HG03196 (cell line): ENCODE data around the gene SPECC1L.
A peak's percentile ranks its signal among the peaks of the same experiment; 100 is the strongest.

Experiments used
- ATAC-seq: cut with Tn5 transposase; IDR thresholded peaks from one replicate; pipeline ENCODE4 v1.9.1; 2021; ENCODE audit not compliant: unreplicated experiment

The SPECC1L gene

GRCh38 chr22:24393012-24393559 lies 122.5 kb downstream of the SPECC1L start:
- ATAC-seq: no peak

- no peak for ATAC-seq
Observed at GRCh38 chr22:24393848-24394247, 123.2 kb downstream of the SPECC1L start.

GRCh38 chr22:24394254-24394653 lies 123.6 kb downstream of the SPECC1L start:
- no peak for ATAC-seq

- no peak for ATAC-seq
Observed at GRCh38 chr22:24398409-24398808, 127.8 kb downstream of the SPECC1L start.

GRCh38 chr22:24400034-24400725 lies 129.5 kb downstream of the SPECC1L start:
- no peak for ATAC-seq

GRCh38 chr22:24400726-24401596 lies 130.3 kb downstream of the SPECC1L start:
- ATAC-seq: peak; percentile 36

- ATAC-seq: no peak
Observed at GRCh38 chr22:24401931-24402367, 131.3 kb downstream of the SPECC1L start.

GRCh38 chr22:24402460-24403192 lies 132.0 kb downstream of the SPECC1L start:
- no peak for ATAC-seq

GRCh38 chr22:24403346-24403745 lies 132.7 kb downstream of the SPECC1L start:
- no peak for ATAC-seq

GRCh38 chr22:24404561-24405275 lies 134.1 kb downstream of the SPECC1L start:
- ATAC-seq: no peak

- no peak for ATAC-seq
Observed at GRCh38 chr22:24405631-24406321, 135.1 kb downstream of the SPECC1L start.

GRCh38 chr22:24406322-24407277 lies 136.0 kb downstream of the SPECC1L start:
- ATAC-seq: no peak

GRCh38 chr22:24407278-24407665 lies 136.6 kb downstream of the SPECC1L start:
- ATAC-seq: no peak

- ATAC-seq: no peak
Observed at GRCh38 chr22:24407884-24408283, 137.3 kb downstream of the SPECC1L start.

GRCh38 chr22:24408630-24409029 lies 138.0 kb downstream of the SPECC1L start:
- ATAC-seq: no peak

GRCh38 chr22:24409707-24410106 lies 139.1 kb downstream of the SPECC1L start:
- no peak for ATAC-seq

- no peak for ATAC-seq
Observed at GRCh38 chr22:24410110-24410856, 139.7 kb downstream of the SPECC1L start.
